Activated effector memory CD4-positive, alpha-beta T cell treated with anti-CD3 and anti-CD28 coated beads, Interleukin-2, amount 50 U/mL, for 16 hours (primary cell): ENCODE data around the gene TIAL1.
"Not testable (repeated sequence)": the region's sequence is repeated elsewhere in the genome, so short reads cannot be mapped to it uniquely, and the experiment has no call there.

Source experiments
- DNase-seq: peaks from one replicate; pipeline ENCODE4 v3.0.0-alpha.2; 2020

TIAL1 gene

DNA sequence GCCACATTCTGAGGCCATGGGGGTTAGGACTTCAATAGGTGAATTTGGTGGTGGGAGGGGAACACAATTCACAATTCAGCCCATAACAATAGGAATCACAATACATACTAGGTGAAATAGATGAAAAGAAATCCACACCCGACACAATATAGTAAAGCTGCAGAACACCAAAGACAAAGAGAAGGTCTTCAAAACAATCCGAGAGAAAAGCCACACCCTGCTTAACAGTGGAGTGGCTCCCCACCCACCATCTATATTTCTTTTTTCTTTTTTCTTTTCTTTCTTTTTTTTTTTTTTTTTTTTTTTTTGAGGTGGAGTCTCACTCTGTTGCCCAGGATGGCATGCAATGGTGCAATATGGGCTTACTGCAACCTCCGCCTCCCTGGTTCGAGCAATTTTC lies 14.7 kb upstream of the TIAL1 start:
- DNase-seq, result no peak

- DNase-seq, result no peak
Observed at GRCh38 chr10:119609516-119609915, 12.8 kb upstream of the TIAL1 start.

DNA sequence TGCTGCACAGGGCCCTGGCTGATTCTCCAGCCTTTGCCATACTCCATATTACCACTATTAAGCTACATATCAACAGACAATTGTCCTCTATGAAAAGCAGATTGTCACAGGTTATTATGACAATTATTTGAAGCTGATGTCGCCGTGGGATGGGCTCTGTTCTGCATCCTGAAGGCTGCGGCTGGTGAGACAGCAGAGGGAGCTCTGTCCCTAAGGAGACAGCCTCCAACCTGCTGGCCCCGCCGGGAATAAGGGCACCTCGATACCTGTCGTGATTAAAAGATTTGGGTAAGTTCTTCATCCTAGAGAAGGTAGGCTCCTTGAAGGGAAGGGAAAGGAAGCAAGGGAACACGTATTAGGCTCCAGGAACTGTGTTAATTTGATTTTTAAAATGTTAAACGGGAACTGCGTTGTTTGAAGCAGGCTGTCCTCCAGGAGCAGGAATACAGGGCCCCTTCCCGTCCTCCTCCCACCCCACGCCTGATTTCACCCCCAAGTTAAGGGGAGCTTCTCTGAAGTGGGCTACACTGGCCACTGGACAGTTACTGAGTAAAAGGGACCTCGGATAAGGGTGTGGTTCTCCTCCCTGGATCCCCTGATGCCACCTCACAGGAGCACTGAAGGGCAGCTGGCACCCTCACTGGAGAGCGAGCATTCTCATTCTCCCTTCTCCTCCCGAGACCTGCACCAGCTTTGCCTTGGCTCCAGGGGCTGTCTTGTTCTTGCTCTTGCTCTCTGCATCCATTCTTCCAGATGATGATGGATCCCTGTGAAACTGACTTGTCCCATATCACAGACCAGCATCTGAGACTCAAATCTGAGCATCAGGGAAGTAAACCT lies 11.8 kb upstream of the TIAL1 start:
- peak; percentile 71 for DNase-seq

DNA sequence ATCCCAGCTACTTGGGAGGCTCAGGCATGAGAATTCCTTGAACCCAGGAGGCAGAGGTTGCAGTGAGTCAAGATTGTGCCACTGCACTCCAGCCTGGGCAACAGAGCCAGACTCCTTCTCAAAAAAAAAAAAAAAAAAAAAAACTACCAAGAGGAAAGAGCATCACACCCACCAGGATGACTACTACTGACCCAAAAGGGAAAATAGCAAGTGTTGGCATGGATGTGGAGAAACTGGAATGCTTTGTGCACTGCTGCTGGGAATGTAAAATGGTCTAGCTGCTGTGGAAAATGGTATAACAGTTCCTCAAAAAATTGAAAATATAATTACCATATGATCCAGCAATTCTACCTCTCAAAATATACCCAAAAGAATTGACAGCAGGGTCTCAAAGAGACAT lies 7.7 kb upstream of the TIAL1 start:
- DNase-seq, result no peak

DNA sequence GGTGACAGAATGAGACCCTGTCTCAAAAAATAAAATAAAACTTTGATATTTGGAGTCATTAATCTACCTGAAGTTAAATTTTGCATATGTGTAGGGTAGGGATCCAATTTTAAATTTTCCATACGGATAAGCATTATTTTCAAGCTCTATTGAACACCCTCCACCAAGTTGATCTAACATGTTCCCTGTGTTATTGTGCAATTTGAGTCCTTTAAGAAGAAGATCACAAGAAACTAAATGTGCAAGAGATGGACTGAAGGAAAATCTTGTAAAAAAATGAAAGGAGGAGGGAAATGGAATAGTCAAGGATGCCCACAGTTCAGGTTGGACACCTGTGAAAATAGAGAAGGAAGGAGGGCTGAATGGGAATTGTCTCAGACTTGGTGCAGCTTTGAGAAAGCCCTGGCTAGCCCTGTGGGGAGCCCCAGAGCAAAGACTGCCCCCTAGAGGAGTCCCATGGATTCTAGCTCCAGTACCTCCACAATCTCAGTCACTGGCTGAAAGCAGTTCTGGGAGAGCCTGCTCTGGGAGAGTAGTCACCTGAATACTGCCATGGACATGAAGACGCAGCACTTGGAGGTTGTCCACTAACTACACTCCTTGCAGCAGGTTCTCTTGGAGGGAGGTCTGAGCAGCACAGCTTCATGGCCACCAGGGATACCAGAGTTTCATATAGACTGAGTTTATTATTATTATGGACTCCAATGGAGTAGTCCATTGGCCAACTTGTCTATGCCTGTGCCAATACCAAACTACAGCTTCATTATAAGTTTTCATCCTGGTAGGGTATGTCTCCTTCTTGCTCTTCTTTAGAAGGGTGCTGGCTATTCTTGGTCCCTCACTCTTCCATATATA lies 5.7 kb upstream of the TIAL1 start:
- DNase-seq, result peak; percentile 69

DNA sequence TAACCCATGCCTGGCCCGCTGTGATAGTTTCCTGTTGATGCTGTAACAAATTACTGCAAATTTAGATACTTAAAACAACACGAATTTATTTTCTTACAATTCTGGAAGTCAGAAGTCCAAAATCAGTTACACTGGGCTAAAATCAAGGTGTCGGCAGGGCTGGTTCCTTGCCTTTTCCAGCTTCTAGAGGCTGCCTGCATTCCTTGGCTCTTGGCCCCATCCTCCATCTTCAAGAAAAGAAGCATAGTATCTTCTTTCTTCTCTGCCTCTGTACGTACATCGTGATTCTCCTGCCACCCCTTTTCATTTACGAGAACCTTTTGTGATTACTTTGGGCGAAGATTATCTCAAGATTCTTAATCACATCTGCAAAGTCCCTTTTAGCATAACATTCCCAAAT lies 1.6 kb upstream of the TIAL1 start:
- no peak for DNase-seq

GRCh38 chr10:119597405-119598186 lies 832 bp upstream of the TIAL1 start:
- no peak for DNase-seq

- peak; percentile 88 for DNase-seq
Observed at GRCh38 chr10:119595676-119596515, 868 bp downstream of the TIAL1 start.

DNA sequence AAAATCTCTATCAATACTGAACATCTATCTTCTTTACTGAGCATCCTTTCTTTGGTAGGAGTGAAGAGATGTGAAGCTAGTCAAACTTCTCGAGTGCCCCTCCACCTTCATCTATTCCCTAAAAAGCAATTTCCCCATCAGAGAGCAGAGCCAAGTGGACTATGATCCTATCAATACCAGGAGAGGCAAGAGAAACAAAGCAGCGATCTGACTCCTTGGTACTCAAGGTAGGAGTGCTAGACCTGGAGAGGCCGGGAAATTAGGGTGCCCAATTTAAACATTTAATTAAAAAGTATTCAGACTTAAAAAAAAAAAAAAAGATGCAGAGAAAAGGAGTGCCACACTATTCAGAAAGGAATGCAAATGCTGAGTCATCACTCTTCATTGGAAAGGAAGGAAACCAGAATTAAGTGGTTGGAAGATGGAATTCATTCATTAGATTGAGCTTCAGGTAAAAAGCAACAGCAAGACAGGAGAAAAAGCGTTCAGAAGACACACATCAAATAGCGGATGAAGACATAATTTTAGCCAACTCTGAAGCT lies 1.6 kb downstream of the TIAL1 start:
- no peak for DNase-seq

GRCh38 chr10:119588071-119588470 lies 8.7 kb downstream of the TIAL1 start:
- DNase-seq, result no peak

- DNase-seq, result no peak
Observed at GRCh38 chr10:119578355-119578754, 18.4 kb downstream of the TIAL1 start.

DNA sequence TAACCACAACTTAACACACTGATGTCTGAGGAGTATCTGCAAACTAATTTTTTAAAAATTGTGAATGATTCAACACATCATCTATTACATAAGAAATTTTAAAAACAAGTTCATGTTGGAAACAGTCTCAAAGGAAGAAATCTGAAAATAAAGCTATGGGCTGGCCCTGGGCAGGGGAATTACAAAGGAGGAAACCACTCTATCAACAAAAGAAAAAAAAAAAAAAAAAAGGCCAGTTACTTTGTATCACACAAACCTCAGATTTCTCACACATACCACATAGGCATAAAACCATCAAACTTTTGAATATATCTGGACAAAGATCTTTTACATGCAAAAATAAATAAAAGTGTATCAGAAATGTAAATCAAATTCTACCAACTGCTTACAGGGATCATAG lies 20.8 kb downstream of the TIAL1 start:
- DNase-seq, result no peak

- no peak for DNase-seq
Observed at GRCh38 chr10:119575506-119575905, 21.3 kb downstream of the TIAL1 start.

GRCh38 chr10:119567978-119568377 lies 28.8 kb downstream of the TIAL1 start:
- no peak for DNase-seq

DNA sequence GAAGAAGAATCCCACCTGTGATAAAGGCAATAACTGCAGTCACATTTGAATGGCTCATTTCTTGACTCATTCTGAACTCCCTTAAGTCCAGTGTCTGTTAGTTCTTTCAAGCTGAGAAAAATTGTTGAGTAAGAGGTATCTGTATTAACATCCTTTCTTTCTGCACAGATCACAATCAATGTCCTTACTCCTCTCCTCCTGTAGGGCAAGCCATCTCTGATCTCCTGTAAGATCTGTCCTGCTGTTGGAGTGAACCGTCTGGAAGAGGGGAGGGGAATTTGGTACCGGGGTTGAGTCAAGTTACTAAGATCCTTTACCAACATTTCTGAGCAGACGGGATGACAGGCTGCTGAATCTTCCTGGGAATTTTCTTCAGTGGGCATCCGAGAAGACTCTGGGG lies 34.7 kb downstream of the TIAL1 start:
- no peak for DNase-seq

- not testable (repeated sequence) for DNase-seq
Observed at GRCh38 chr10:119559511-119559910, 37.3 kb downstream of the TIAL1 start.

GRCh38 chr10:119556081-119556480 lies 40.7 kb downstream of the TIAL1 start:
- not testable (repeated sequence) for DNase-seq

GRCh38 chr10:119555178-119555784 lies 41.5 kb downstream of the TIAL1 start:
- DNase-seq, result no peak

- no peak for DNase-seq
Observed at GRCh38 chr10:119550827-119551226, 45.9 kb downstream of the TIAL1 start.

GRCh38 chr10:119549247-119549999 lies 47.3 kb downstream of the TIAL1 start:
- no peak for DNase-seq

GRCh38 chr10:119546009-119546408 lies 50.8 kb downstream of the TIAL1 start:
- DNase-seq, result peak; percentile 12
